K562 (cell line): ENCODE data around the gene CEBPA. TPM values are rescaled to one million over a fixed set of nuclear protein-coding genes. Genes with fewer than 3 reads are reported as not detected.

Experiments
- ATAC-seq: fragments of 200-7000 bp; cut with Tn5 transposase; 3 replicates; pipeline ENCODE4 v1.9.1; 2020; ENCODE audit warnings: moderate library complexity
- BruUV-seq: library from RNA; stranded (reverse); fragments of 400-500 nt; replicated peaks from 2 replicates; lab custom pipeline; 2021; lab: Mats Ljungman, UMichigan
- CTCF ChIA-PET: fragments of 300-600 bp; formaldehyde crosslinking; extraction: SDS; loops from one replicate; lab custom pipeline; 2021; ENCODE audit warnings: low intra/inter-chr PET ratio; lab: Yijun Ruan, JAX
- POLR2A ChIA-PET: fragments of 300-600, 350-650 bp; sonication (Branson Sonifier 250); formaldehyde crosslinking; extraction: SDS; loops from one replicate; lab custom pipeline; 2021; ENCODE audit warnings: antibody characterized with exemption, inconsistent platforms; lab: Yijun Ruan, JAX
- DNase-seq, 4 experiments: peaks; one replicate each; pipeline versions ENCODE4 v3.0.0 to v3.0.0-alpha.2; 2011 to 2018; ENCODE audit warnings: low spot score in 3 of 4, mixed read lengths in 3 of 4; ENCODE audit errors: extremely low read depth in 1 of 4
- FAIRE-seq: peaks from 2 replicates; lab custom pipeline; 2011; peaks lifted over from hg19 to GRCh38; lab: Jason Lieb, UNC
- H2AFZ ChIP-seq: 2 replicates; pipeline ENCODE4 v1.6.0; 2011; ENCODE audit warnings: low read depth, low read length, control low read depth, inconsistent platforms
- H3K27ac ChIP-seq: fragments of 200-600 bp; 3 replicates; pipeline ENCODE4 v1.8.0; 2011; ENCODE audit warnings: low read depth, mild to moderate bottlenecking, control low read depth, inconsistent platforms, low read length, moderate library complexity, mixed read lengths; ENCODE audit errors: extremely low read depth
- H3K27me3 ChIP-seq, 2 experiments: fragments of 300-600 bp in 1 of 2; 2 replicates in 1 of 2; 3 replicates in 1 of 2; pipeline versions ENCODE4 v1.6.0 to v1.8.0; 2011; ENCODE audit warnings: inconsistent platforms in 2 of 2, low read length in 2 of 2, mild to moderate bottlenecking in 1 of 2, mixed read lengths in 1 of 2, moderate library complexity in 1 of 2; ENCODE audit not compliant: control insufficient read depth in 2 of 2, insufficient read depth in 2 of 2
- H3K36me3 ChIP-seq: fragments of 300-600 bp; 3 replicates; pipeline ENCODE4 v1.8.0; 2011; ENCODE audit warnings: mild to moderate bottlenecking, low read length, inconsistent platforms; ENCODE audit not compliant: control insufficient read depth, insufficient read depth
- H3K4me1 ChIP-seq, 2 experiments: fragments of 200-600 bp in 1 of 2; replicated peaks in 1 of 2; 2 replicates in 1 of 2; 3 replicates in 1 of 2; pipeline versions ENCODE4 v1.5.1 to v1.8.0; 2011; ENCODE audit warnings: inconsistent platforms in 2 of 2, low read length in 2 of 2, mild to moderate bottlenecking in 1 of 2, mixed read lengths in 1 of 2, moderate library complexity in 1 of 2; ENCODE audit not compliant: control insufficient read depth in 2 of 2, insufficient read depth in 2 of 2
- H3K4me2 ChIP-seq: 2 replicates; pipeline ENCODE4 v1.6.1; 2011; ENCODE audit warnings: low read length, control low read depth, inconsistent platforms, mixed read lengths; ENCODE audit not compliant: insufficient read depth
- H3K4me3 ChIP-seq: fragments of 200-600 bp; sonication (generic), shearing (Covaris generic); 2 replicates; pipeline ENCODE4 v1.5.1; 2016; ENCODE audit warnings: control low read depth, inconsistent platforms
- H3K79me2 ChIP-seq: fragments of 200-600 bp; 3 replicates; pipeline ENCODE4 v1.8.0; 2011; ENCODE audit warnings: low read length, inconsistent platforms; ENCODE audit not compliant: control insufficient read depth, insufficient read depth
- H3K9ac ChIP-seq, 2 experiments: 2 replicates each; pipeline versions ENCODE4 v1.6.0 to v1.6.1; 2011; ENCODE audit warnings: low read depth in 2 of 2, low read length in 2 of 2, control low read depth in 1 of 2, inconsistent platforms in 1 of 2, mild to moderate bottlenecking in 1 of 2, mixed read lengths in 1 of 2; ENCODE audit not compliant: insufficient read depth in 1 of 2
- H3K9me1 ChIP-seq: one replicate; pipeline ENCODE4 v1.6.0; 2011; ENCODE audit warnings: inconsistent platforms, mild to moderate bottlenecking, low read length, moderate library complexity; ENCODE audit not compliant: control insufficient read depth, insufficient read depth
- H3K9me3 ChIP-seq: replicated peaks from 2 replicates; pipeline ENCODE4 v1.5.1; 2011; ENCODE audit warnings: low read depth, low read length, inconsistent platforms; ENCODE audit not compliant: control insufficient read depth, insufficient read depth
- H4K20me1 ChIP-seq: replicated peaks from 2 replicates; pipeline ENCODE4 v1.6.1; 2011; ENCODE audit warnings: low read length, inconsistent platforms, mixed read lengths; ENCODE audit not compliant: control insufficient read depth, insufficient read depth
- FOXJ2 ChIP-seq: fragments of 200-800 bp; sonication (Bioruptor generic); IDR thresholded peaks from 2 replicates; pipeline ENCODE4 v1.6.1; 2016; ENCODE audit warnings: missing genetic modification characterization, missing compliant biosample characterization
- FUS ChIP-seq: fragments of 200-400 bp; formaldehyde crosslinking; optimal IDR thresholded peaks from 2 replicates; pipeline ENCODE3; 2017; ENCODE audit warnings: low read depth, low read length
- ILK ChIP-seq: fragments of 450-650 bp; IDR thresholded peaks from 2 replicates; pipeline ENCODE4 v1.6.1; 2016; ENCODE audit warnings: missing genetic modification characterization, low read depth, mild to moderate bottlenecking, missing compliant biosample characterization, moderate library complexity, borderline replicate concordance
- NEUROD1 ChIP-seq: fragments of 150-350 bp; IDR thresholded peaks from 2 replicates; pipeline ENCODE4 v1.6.1; 2014; ENCODE audit warnings: borderline replicate concordance, low read length, low read depth; ENCODE audit not compliant: partially characterized antibody
- NFRKB ChIP-seq: fragments of 450-650 bp; IDR thresholded peaks from 2 replicates; pipeline ENCODE4 v1.6.1; 2016; ENCODE audit warnings: low read depth
- PRPF4 ChIP-seq: fragments of 200-400 bp; formaldehyde crosslinking; IDR thresholded peaks from one replicate; pipeline ENCODE4 v1.6.1; 2017; ENCODE audit warnings: low read length, low read depth, mild to moderate bottlenecking; ENCODE audit not compliant: insufficient read depth, poor library complexity, severe bottlenecking
- RCOR1 ChIP-seq, 2 experiments: IDR thresholded peaks; 2 replicates each; pipeline ENCODE4 v1.6.1; 2012; ENCODE audit warnings: low read depth in 2 of 2, low read length in 2 of 2, borderline replicate concordance in 1 of 2, improper control_type of control experiment in 1 of 2
- SAFB ChIP-seq: fragments of 200-400 bp; formaldehyde crosslinking; IDR thresholded peaks from 2 replicates; pipeline ENCODE4 v1.6.1; 2017; ENCODE audit warnings: low read depth, low read length, borderline replicate concordance
- SNIP1 ChIP-seq: fragments of 450-650 bp; IDR thresholded peaks from 2 replicates; pipeline ENCODE4 v1.7.1; 2017; ENCODE audit warnings: low read depth, mild to moderate bottlenecking
- ZNF445 ChIP-seq: fragments of 250-450 bp; sonication (Bioruptor Pico); IDR thresholded peaks from 2 replicates; pipeline ENCODE4 v1.4.0; 2020; ENCODE audit warnings: low read depth, mild to moderate bottlenecking, moderate library complexity
- ZNF75A ChIP-seq: fragments of 450-650 bp; formaldehyde crosslinking; IDR thresholded peaks from 2 replicates; pipeline ENCODE4 v1.4.0; 2020; ENCODE audit warnings: mild to moderate bottlenecking
- WGBS: fragments of 100-300 bp; shearing (Covaris generic); methylation state at CpG from one replicate; pipeline ENCODE4 v1.1.6; 2016; ENCODE audit warnings: low coverage, mixed read lengths; ENCODE audit not compliant: insufficient coverage; ENCODE audit errors: missing lambda C conversion rate; 5-methylcytosine and 5-hydroxymethylcytosine counted together
- in situ Hi-C: fragments of 300-500 bp; cut with MboI; formaldehyde crosslinking; loops from 4 replicates; pipeline ENCODE4 v1.15.0; 2018; ENCODE audit warnings: inconsistent platforms, mixed read lengths
- intact Hi-C: fragments of 100-400 bp; cut with micrococcal nuclease; formaldehyde crosslinking; loops from 2 replicates; pipeline ENCODE4 v1.14.2; 2022
- polyA plus RNA-seq, 8 experiments: library from polyadenylated mRNA; depleted of rRNA in 4 of 8; stranded (reverse) in 5 of 8; unstranded in 3 of 8; fragments of >200 nt; fragmentation: Nextera tagmentation in 2 of 8; fragmentation: Illumina TruSeq in 1 of 8; extraction: Ambion mirVana in 2 of 8; extraction: Trizol in 1 of 8; gene quantifications; 2 replicates each; pipeline versions ENCODE4 v1.2.1 to v1.2.3, GENCODE V29; 2011 to 2014; ENCODE audit warnings: inconsistent platforms in 1 of 8, missing spikeins in 1 of 8
- total RNA-seq, 7 experiments: library from RNA; depleted of rRNA in 6 of 7; stranded (reverse); fragments of >200 nt in 6 of 7; fragmentation: Illumina TruSeq in 2 of 7; extraction: Trizol in 2 of 7; gene quantifications; 2 replicates each; pipeline versions ENCODE4 v1.2.1 to v1.2.3, GENCODE V29; 2011 to 2021; ENCODE audit warnings: low replicate concordance in 1 of 7
- TF ChIP-seq, protein P1 (sequence below): fragments of 450-650 bp; IDR thresholded peaks from 2 replicates; pipeline ENCODE4 v1.6.1; 2017; ENCODE audit warnings: antibody characterized with exemption
- TF ChIP-seq, protein P2 (sequence below): sonication (generic); formaldehyde crosslinking; IDR thresholded peaks from 2 replicates; pipeline ENCODE4 v1.8.0; 2023; ENCODE audit warnings: mild to moderate bottlenecking, missing genetic modification reagents
- TF ChIP-seq, protein P3 (sequence below), 3 experiments: fragments of 200-800 bp in 1 of 3; sonication (Bioruptor generic) in 1 of 3; sonication (generic) in 1 of 3; formaldehyde crosslinking in 1 of 3; IDR thresholded peaks; 2 replicates each; pipeline versions ENCODE4 v1.6.1 to v1.8.0; 2016 to 2022; ENCODE audit warnings: mild to moderate bottlenecking in 2 of 3, missing compliant biosample characterization in 2 of 3, missing genetic modification characterization in 2 of 3, missing genetic modification reagents in 1 of 3
- TF ChIP-seq, protein P4 (sequence below): fragments of 450-650 bp; conservative IDR thresholded peaks from 2 replicates; pipeline ENCODE4 v1.6.1; 2016; ENCODE audit warnings: missing genetic modification characterization, low read depth, mild to moderate bottlenecking, missing compliant biosample characterization, moderate library complexity

CEBPA gene
- total and polyA plus RNA-seq, 9 of the 15 experiments (the other 6 are each of a cell fraction or from before 2014, with no cell fraction given): 0.03 to 0.59 (median 0.15) TPM; not detected in 2

DNA sequence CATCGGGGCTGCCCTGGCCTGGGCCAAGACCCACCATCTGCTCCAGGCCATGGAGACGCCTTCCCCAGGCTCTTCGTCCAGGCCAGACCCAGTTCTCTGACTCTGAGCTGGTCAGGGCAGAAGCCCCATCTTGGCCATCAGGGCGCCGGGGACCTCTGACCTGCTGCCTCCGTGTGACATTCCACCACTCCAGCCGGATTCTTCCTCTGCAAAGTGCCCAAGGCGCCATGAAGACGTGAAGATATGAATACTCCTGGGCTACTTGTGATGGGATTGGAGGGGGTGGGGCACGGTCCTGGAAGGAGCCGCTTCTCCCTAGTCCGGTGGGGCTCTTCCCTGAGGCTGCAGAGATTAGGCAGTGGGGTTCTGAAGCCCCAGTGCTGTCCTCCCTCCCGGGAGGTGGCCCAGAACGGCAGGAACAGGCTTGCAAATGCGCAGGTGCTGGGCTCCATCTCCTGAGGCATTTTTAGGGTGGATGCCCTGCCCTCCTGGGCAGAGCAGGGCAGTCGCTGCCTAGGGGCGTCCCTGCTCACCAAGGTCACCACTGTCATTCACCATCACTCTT, 50.7 kb downstream of the CEBPA start (continued):
- no peak for TF ChIP-seq ILK
- TF ChIP-seq, all 486 proteins: peak for 0

DNA sequence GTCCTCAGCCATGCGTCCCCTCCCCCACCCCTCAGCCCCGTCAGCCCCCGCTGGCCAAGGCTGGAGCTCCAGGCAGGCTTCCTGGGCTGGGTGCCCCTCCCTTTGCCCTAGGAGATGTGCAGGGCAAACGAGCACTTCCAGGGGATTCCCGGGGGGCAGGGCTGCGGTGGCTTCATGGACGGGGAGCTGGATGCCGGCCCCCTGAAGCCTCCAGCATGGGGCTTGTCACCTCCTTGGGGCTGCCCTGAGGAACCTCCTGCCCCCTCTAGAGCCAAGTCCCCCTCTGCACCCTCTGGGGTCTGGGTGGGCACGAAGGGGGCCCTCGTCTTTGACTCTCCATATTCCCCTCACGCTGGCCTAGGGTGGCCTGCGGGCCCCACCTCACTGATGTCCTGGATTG, 51.3 kb downstream of the CEBPA start:
- 12% methylated on average over 8 of the region's 12 CpGs for WGBS
- Histone ChIP-seq H3K9me1 (no peaks in the 10 kb centered on the region), H3K4me2 (no peak overlapping the region), H3K79me2 (no peaks in the 10 kb centered on the region), H3K9me3 (peaks cover 5% of the 10 kb centered on the region; the same call in 1 of the 2 replicates), H4K20me1 (no peaks in the 10 kb centered on the region), H3K9ac (no peak overlapping the region), H3K4me3 (no peak overlapping the region), H3K4me1 (peaks cover 0 to 18% of the 10 kb centered on the region in 2 experiments; a peak in 2 of 5 replicates), H3K27me3 (peaks cover 2 to 31% of the 10 kb centered on the region in 2 experiments; a peak in 2 of 5 replicates), H2AFZ (no peak overlapping the region), H3K36me3 (no peaks in the 10 kb centered on the region), H3K27ac (no peak overlapping the region)
- ATAC-seq: no peak
- CTCF ChIA-PET: no interaction called here
- DNase-seq: no peak
- in situ Hi-C loops: no loop called here
- intact Hi-C loops: no loop called here
- POLR2A ChIA-PET: no interaction called here
- FAIRE-seq: no peak
- BruUV-seq: no TSS peak
- TF ChIP-seq, protein P1, sequence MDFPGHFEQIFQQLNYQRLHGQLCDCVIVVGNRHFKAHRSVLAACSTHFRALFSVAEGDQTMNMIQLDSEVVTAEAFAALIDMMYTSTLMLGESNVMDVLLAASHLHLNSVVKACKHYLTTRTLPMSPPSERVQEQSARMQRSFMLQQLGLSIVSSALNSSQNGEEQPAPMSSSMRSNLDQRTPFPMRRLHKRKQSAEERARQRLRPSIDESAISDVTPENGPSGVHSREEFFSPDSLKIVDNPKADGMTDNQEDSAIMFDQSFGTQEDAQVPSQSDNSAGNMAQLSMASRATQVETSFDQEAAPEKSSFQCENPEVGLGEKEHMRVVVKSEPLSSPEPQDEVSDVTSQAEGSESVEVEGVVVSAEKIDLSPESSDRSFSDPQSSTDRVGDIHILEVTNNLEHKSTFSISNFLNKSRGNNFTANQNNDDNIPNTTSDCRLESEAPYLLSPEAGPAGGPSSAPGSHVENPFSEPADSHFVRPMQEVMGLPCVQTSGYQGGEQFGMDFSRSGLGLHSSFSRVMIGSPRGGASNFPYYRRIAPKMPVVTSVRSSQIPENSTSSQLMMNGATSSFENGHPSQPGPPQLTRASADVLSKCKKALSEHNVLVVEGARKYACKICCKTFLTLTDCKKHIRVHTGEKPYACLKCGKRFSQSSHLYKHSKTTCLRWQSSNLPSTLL: no peak
- TF ChIP-seq, protein P2, sequence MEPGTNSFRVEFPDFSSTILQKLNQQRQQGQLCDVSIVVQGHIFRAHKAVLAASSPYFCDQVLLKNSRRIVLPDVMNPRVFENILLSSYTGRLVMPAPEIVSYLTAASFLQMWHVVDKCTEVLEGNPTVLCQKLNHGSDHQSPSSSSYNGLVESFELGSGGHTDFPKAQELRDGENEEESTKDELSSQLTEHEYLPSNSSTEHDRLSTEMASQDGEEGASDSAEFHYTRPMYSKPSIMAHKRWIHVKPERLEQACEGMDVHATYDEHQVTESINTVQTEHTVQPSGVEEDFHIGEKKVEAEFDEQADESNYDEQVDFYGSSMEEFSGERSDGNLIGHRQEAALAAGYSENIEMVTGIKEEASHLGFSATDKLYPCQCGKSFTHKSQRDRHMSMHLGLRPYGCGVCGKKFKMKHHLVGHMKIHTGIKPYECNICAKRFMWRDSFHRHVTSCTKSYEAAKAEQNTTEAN: no peak
- TF ChIP-seq ZNF75A (CRISPR knock-in tag) (no peak), RCOR1 (IDR thresholded peaks at IDR 0.05; ENCODE audit: borderline replicate concordance in 1 of 2, low read depth in 2 of 2, low read length in 2 of 2) (no peak), ZNF445 (no peak), FOXJ2 (tag) (no peak), NEUROD1 (no peak), PRPF4 (no peak), NFRKB (no peak), SAFB (no peak), SNIP1 (no peak), FUS (no peak)
- TF ChIP-seq, protein P3, sequence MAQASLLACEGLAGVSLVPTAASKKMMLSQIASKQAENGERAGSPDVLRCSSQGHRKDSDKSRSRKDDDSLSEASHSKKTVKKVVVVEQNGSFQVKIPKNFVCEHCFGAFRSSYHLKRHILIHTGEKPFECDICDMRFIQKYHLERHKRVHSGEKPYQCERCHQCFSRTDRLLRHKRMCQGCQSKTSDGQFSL (CRISPR knock-in tag; IDR thresholded peaks at IDR 0.05): no peak
- TF ChIP-seq, protein P3 (tag; IDR thresholded peaks at IDR 0.05): no peak
- TF ChIP-seq, protein P4, sequence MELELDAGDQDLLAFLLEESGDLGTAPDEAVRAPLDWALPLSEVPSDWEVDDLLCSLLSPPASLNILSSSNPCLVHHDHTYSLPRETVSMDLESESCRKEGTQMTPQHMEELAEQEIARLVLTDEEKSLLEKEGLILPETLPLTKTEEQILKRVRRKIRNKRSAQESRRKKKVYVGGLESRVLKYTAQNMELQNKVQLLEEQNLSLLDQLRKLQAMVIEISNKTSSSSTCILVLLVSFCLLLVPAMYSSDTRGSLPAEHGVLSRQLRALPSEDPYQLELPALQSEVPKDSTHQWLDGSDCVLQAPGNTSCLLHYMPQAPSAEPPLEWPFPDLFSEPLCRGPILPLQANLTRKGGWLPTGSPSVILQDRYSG (tag): no peak
